ENCODE results near the gene MNT.

The MNT gene

GRCh38 chr17:2435181-2435741, 34.4 kb upstream of the MNT start:
- H3K27me3 ChIP-seq (ENCODE audit: control insufficient read depth, insufficient read depth, low read length): no peaks in the 10 kb centered on the region
- H3K4me3 ChIP-seq (ENCODE audit: low read length): peak overlapping the region; percentile 45
- H3K9ac ChIP-seq (ENCODE audit: low read length): peak overlapping the region; percentile 78
- peaks cover 28% of the 10 kb centered on the region for H3K36me3 ChIP-seq (ENCODE audit: control insufficient read depth, low read depth, low read length)
- no peaks in the 10 kb centered on the region for H3K9me3 ChIP-seq (ENCODE audit: control insufficient read depth, low read depth, low read length)
- peaks cover 32% of the 10 kb centered on the region for H3K4me1 ChIP-seq (ENCODE audit: control insufficient read depth, low read depth, low read length)
- H3K27ac ChIP-seq (ENCODE audit: low read length): peak overlapping the region; percentile 90

GRCh38 chr17:2433696-2434095, 32.8 kb upstream of the MNT start:
- H3K9ac ChIP-seq (ENCODE audit: low read length): no peak overlapping the region
- no peak overlapping the region for H3K4me3 ChIP-seq (ENCODE audit: low read length)
- H3K36me3 ChIP-seq (ENCODE audit: control insufficient read depth, low read depth, low read length): peaks cover 28% of the 10 kb centered on the region
- no peaks in the 10 kb centered on the region for H3K9me3 ChIP-seq (ENCODE audit: control insufficient read depth, low read depth, low read length)
- no peak overlapping the region for H3K27ac ChIP-seq (ENCODE audit: low read length)
- peaks cover 32% of the 10 kb centered on the region for H3K4me1 ChIP-seq (ENCODE audit: control insufficient read depth, low read depth, low read length)
- no peaks in the 10 kb centered on the region for H3K27me3 ChIP-seq (ENCODE audit: control insufficient read depth, insufficient read depth, low read length)

- Histone ChIP-seq H3K27me3 (ENCODE audit: control insufficient read depth, insufficient read depth, low read length) (no peaks in the 10 kb centered on the region), H3K4me3 (ENCODE audit: low read length) (no peak overlapping the region), H3K9me3 (ENCODE audit: control insufficient read depth, low read depth, low read length) (no peaks in the 10 kb centered on the region), H3K9ac (ENCODE audit: low read length) (no peak overlapping the region), H3K36me3 (ENCODE audit: control insufficient read depth, low read depth, low read length) (peaks cover 7% of the 10 kb centered on the region), H3K4me1 (ENCODE audit: control insufficient read depth, low read depth, low read length) (no peaks in the 10 kb centered on the region), H3K27ac (ENCODE audit: low read length) (no peak overlapping the region)
Measured at GRCh38 chr17:2427910-2428309, 27.1 kb upstream of the MNT start.

GRCh38 chr17:2427215-2427614, 26.4 kb upstream of the MNT start:
- no peak overlapping the region for H3K9ac ChIP-seq (ENCODE audit: low read length)
- no peaks in the 10 kb centered on the region for H3K4me1 ChIP-seq (ENCODE audit: control insufficient read depth, low read depth, low read length)
- no peaks in the 10 kb centered on the region for H3K27me3 ChIP-seq (ENCODE audit: control insufficient read depth, insufficient read depth, low read length)
- no peaks in the 10 kb centered on the region for H3K9me3 ChIP-seq (ENCODE audit: control insufficient read depth, low read depth, low read length)
- H3K4me3 ChIP-seq (ENCODE audit: low read length): no peak overlapping the region
- no peak overlapping the region for H3K27ac ChIP-seq (ENCODE audit: low read length)
- H3K36me3 ChIP-seq (ENCODE audit: control insufficient read depth, low read depth, low read length): peaks cover 4% of the 10 kb centered on the region

GRCh38 chr17:2423271-2423670, 22.4 kb upstream of the MNT start:
- Histone ChIP-seq H3K36me3 (ENCODE audit: control insufficient read depth, low read depth, low read length) (peaks cover 23% of the 10 kb centered on the region), H3K27ac (ENCODE audit: low read length) (no peak overlapping the region), H3K4me1 (ENCODE audit: control insufficient read depth, low read depth, low read length) (no peaks in the 10 kb centered on the region), H3K9me3 (ENCODE audit: control insufficient read depth, low read depth, low read length) (no peaks in the 10 kb centered on the region), H3K9ac (ENCODE audit: low read length) (no peak overlapping the region), H3K27me3 (ENCODE audit: control insufficient read depth, insufficient read depth, low read length) (no peaks in the 10 kb centered on the region), H3K4me3 (ENCODE audit: low read length) (no peak overlapping the region)

GRCh38 chr17:2421315-2422147, 20.7 kb upstream of the MNT start:
- Histone ChIP-seq H3K36me3 (ENCODE audit: control insufficient read depth, low read depth, low read length) (peaks cover 23% of the 10 kb centered on the region), H3K4me3 (ENCODE audit: low read length) (no peak overlapping the region), H3K9me3 (ENCODE audit: control insufficient read depth, low read depth, low read length) (no peaks in the 10 kb centered on the region), H3K9ac (ENCODE audit: low read length) (no peak overlapping the region), H3K27me3 (ENCODE audit: control insufficient read depth, insufficient read depth, low read length) (no peaks in the 10 kb centered on the region), H3K27ac (ENCODE audit: low read length) (no peak overlapping the region), H3K4me1 (ENCODE audit: control insufficient read depth, low read depth, low read length) (no peaks in the 10 kb centered on the region)

GRCh38 chr17:2420176-2420575, 19.3 kb upstream of the MNT start:
- Histone ChIP-seq H3K9me3 (ENCODE audit: control insufficient read depth, low read depth, low read length) (no peaks in the 10 kb centered on the region), H3K9ac (ENCODE audit: low read length) (no peak overlapping the region), H3K27ac (ENCODE audit: low read length) (no peak overlapping the region), H3K27me3 (ENCODE audit: control insufficient read depth, insufficient read depth, low read length) (no peaks in the 10 kb centered on the region), H3K36me3 (ENCODE audit: control insufficient read depth, low read depth, low read length) (peaks cover 24% of the 10 kb centered on the region), H3K4me1 (ENCODE audit: control insufficient read depth, low read depth, low read length) (no peaks in the 10 kb centered on the region), H3K4me3 (ENCODE audit: low read length) (no peak overlapping the region)

- Histone ChIP-seq H3K4me3 (ENCODE audit: low read length) (no peak overlapping the region), H3K4me1 (ENCODE audit: control insufficient read depth, low read depth, low read length) (no peaks in the 10 kb centered on the region), H3K9ac (ENCODE audit: low read length) (no peak overlapping the region), H3K36me3 (ENCODE audit: control insufficient read depth, low read depth, low read length) (peaks cover 27% of the 10 kb centered on the region), H3K27me3 (ENCODE audit: control insufficient read depth, insufficient read depth, low read length) (no peaks in the 10 kb centered on the region), H3K9me3 (ENCODE audit: control insufficient read depth, low read depth, low read length) (no peaks in the 10 kb centered on the region), H3K27ac (ENCODE audit: low read length) (no peak overlapping the region)
Measured at GRCh38 chr17:2419486-2419885, 18.6 kb upstream of the MNT start.

GRCh38 chr17:2418572-2418971, 17.7 kb upstream of the MNT start:
- H3K4me1 ChIP-seq (ENCODE audit: control insufficient read depth, low read depth, low read length): no peaks in the 10 kb centered on the region
- H3K9me3 ChIP-seq (ENCODE audit: control insufficient read depth, low read depth, low read length): no peaks in the 10 kb centered on the region
- no peak overlapping the region for H3K4me3 ChIP-seq (ENCODE audit: low read length)
- H3K36me3 ChIP-seq (ENCODE audit: control insufficient read depth, low read depth, low read length): peaks cover 34% of the 10 kb centered on the region
- H3K27me3 ChIP-seq (ENCODE audit: control insufficient read depth, insufficient read depth, low read length): no peaks in the 10 kb centered on the region
- no peak overlapping the region for H3K9ac ChIP-seq (ENCODE audit: low read length)
- no peak overlapping the region for H3K27ac ChIP-seq (ENCODE audit: low read length)

- Histone ChIP-seq H3K9ac (ENCODE audit: low read length) (no peak overlapping the region), H3K4me3 (ENCODE audit: low read length) (no peak overlapping the region), H3K4me1 (ENCODE audit: control insufficient read depth, low read depth, low read length) (no peaks in the 10 kb centered on the region), H3K27me3 (ENCODE audit: control insufficient read depth, insufficient read depth, low read length) (no peaks in the 10 kb centered on the region), H3K36me3 (ENCODE audit: control insufficient read depth, low read depth, low read length) (peaks cover 37% of the 10 kb centered on the region), H3K9me3 (ENCODE audit: control insufficient read depth, low read depth, low read length) (no peaks in the 10 kb centered on the region), H3K27ac (ENCODE audit: low read length) (no peak overlapping the region)
Measured at GRCh38 chr17:2416010-2416734, 15.3 kb upstream of the MNT start.

GRCh38 chr17:2415081-2415480, 14.2 kb upstream of the MNT start:
- Histone ChIP-seq H3K9ac (ENCODE audit: low read length) (no peak overlapping the region), H3K36me3 (ENCODE audit: control insufficient read depth, low read depth, low read length) (peaks cover 28% of the 10 kb centered on the region), H3K4me3 (ENCODE audit: low read length) (no peak overlapping the region), H3K4me1 (ENCODE audit: control insufficient read depth, low read depth, low read length) (no peaks in the 10 kb centered on the region), H3K27ac (ENCODE audit: low read length) (no peak overlapping the region), H3K27me3 (ENCODE audit: control insufficient read depth, insufficient read depth, low read length) (no peaks in the 10 kb centered on the region), H3K9me3 (ENCODE audit: control insufficient read depth, low read depth, low read length) (no peaks in the 10 kb centered on the region)
